PFSK-1 (cell line): ENCODE measurements around the gene MFN2.

Experiments
- POLR2AphosphoS5 ChIP-seq: IDR thresholded peaks from 2 replicates; pipeline ENCODE4 v1.6.1; 2012; ENCODE audit warnings: low read depth, mild to moderate bottlenecking, control low read depth, low read length, moderate library complexity
- TAF1 ChIP-seq: IDR thresholded peaks from 2 replicates; pipeline ENCODE4 v1.6.1; 2012; ENCODE audit warnings: low read length, control low read depth, borderline replicate concordance; ENCODE audit not compliant: insufficient read depth

DNA sequence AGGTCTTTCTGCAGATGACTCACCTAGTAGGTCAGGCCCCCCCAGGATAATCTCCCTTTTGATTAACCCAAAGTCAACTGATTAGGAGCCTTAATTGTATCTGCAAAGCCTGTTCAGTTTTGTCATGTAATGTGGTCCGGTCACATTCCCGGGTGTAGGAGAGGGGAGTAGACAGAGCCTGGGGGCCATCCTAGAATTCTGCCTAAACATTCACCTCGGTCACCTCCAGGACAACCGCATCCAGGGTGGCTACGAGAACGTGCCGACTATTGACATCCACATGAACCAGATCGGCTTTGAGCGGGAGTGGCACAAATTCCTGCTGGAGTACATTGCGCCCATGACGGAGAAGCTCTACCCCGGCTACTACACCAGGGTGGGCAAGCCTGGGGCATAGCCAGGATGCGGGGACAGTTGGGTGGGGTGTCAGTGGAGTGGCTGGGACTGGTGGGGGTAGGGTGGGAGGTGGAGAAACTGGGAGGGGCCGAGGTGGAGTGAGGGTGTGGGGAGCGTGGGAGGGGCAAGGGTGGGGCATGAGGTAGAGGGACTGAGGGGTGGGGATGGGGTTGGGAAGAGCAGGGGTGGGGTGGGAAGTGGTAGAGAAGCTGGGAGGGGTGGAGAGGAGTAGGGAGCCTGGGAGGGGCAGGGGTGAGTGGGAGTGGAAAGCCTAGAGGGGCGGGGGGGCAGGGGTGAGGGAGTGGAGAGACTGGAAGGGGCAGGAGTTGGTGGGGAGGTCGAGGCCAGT, 9.6 kb upstream of the MFN2 start:
- TF ChIP-seq TAF1 (no peak), POLR2AphosphoS5 (no peak)
